HG03460 (cell line): Measurements from ENCODE around the gene ASTN2.
"Not testable (repeated sequence)": the region's sequence is repeated elsewhere in the genome, so short reads cannot be mapped to it uniquely, and the experiment has no call there.

Source experiments
- ATAC-seq: cut with Tn5 transposase; IDR thresholded peaks from one replicate; pipeline ENCODE4 v1.9.1; 2021; ENCODE audit not compliant: unreplicated experiment

The ASTN2 gene

DNA sequence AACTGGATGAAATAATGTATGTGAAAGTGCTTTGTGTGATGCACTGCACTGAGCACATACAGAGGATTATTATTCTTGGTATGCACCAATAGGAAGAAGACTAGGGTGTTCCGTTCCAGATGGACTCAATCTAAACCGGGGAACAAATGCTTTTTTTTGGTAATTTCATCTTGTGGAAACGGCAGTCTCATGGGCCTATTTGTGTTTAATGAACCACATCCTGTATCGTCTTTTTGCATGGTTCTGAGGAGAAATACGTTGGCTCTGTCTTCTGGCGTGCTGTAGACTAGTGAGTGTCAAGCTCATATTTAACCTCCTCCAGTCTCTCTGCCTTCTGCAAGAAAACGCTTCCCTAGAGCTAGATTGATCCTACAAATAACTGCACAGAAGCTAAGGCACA lies 697.7 kb downstream of the ASTN2 start:
- ATAC-seq: no peak

DNA sequence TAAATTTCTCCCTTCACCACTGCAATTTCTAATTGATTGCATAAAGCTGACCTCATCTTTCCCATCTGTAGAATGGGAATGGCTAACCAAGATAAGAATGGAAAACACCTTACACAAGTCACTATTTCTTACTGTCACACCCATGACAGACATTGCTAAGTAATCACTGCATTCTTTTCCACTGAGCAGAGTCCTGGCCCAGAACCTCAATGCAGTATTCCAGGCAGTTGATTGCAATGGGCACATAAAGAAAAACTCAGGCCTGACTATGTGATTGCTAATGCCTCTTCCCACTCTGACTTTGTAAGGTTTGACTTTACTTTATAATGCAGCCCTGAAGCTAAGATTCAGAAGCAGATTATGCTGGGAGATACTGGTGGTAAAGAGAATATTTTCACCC lies 698.4 kb downstream of the ASTN2 start:
- no peak for ATAC-seq

DNA sequence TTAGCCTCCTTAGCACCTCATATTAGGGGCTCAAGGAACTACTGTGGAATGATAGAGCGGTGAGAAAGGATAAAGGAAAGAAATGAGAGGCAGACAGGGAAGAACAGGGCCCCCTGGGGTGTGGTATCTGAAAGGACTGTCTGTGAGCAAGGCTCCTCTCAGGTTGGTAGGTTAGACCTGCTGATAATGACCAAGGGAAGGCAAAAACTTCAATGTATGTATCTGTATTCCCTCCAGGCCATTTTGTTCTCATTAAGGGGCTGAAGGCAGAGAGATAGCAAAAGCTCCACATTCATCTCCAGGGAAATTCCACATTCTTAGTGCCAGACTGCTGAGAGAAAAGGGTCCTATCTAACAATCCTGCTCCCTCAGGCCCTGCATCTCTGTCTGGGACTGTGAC lies 699.1 kb downstream of the ASTN2 start:
- no peak for ATAC-seq

DNA sequence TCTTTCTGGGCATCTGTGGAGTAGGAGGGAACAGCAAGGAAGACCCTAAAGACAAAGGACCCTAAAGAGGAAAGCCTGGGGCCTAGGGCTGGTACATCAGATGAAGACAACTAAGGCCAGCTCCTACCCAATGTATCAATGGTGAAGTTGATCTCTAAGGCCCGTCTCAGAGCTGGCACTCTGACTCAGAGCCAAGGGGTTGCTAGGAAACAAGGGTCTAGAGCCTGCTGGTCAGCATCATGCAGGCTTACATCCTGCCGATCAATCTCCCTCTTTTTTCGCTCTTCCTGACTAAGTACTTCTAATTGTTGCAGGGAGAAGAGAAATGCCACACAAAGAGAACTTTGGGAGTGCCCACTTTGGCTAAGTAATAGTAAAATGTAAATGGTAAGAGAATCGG lies 701.6 kb downstream of the ASTN2 start:
- no peak for ATAC-seq

DNA sequence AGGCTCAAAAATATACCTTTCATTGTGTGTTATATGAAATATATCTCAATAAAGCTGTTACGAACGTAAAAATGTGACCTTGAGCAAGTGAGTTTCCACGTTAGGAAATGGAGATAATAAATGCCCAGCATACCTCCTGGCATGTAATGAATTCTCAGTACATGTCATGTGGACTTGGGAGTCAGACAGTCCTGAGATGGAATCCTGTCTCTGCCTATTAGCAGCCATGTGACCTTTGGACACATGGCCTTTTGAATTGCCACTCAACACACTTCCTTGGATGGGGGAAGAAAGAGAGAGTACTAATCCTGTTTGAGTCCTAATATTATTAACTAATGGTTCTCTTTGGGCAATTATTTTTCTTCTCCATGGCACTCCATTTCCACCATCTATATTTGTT lies 702.1 kb downstream of the ASTN2 start:
- ATAC-seq: no peak

DNA sequence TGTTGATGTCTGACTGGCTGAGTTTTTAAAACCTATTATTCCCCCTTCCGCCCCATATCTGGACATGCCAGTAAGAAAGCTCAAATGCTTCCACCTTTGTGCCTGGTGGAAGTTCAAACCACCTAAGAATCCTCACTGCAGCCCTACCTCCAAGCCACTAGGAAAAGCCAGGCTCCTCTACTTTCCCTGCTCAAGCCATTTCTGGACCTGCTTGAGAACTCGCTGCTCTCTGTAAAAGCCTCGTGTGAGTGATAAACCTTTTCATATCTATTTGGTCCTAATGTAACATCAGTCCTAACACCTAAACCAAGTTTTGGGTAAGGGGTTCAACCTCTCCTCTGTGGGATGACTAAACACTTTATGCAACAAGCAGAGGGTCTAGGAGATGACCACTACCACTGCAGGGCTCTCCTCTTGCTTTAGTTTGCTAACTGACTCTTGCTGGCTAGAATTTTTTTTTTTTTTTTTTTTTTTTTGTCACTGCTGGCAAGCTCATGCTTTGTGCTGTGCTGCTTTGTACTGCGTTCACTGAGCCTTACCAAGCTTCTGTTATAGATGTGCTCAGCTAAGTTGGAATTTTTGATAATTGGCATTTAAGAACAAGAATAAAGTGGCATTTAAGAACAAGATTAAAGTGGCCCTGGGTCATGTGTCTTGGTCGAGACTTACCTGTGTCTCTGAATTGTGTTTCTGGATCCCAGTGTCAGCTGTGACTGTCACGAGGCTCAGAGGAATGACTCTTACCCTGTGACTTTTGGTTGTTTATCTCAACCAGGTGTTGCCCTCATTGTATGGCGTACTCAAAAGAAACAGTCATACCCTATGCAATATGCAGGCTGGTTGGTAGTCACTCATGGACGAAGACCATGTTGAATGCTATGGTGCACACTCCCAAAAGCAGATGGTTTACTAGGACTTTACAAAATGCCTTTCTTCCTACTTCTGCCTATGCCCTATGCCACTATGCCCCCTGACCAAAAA lies 708.3 kb downstream of the ASTN2 start:
- no peak for ATAC-seq

DNA sequence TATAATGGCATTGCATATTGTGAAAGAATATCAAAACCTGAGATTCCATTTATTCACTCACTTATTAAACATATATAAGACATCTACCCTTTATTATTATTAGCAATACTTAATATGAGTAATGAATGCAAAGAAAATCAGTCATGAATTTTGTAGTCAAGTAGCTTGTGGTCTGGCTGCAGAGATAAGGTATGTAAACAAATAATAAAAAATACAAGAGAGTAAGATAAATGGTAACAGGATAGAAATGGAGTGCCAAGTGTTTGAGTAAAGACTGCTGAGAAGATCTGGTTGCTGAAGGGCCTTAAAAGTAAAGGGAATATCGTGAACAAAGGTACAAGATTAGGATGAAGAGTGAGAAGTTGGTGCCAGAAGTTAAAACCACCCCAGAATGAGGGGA lies 709.3 kb downstream of the ASTN2 start:
- ATAC-seq: no peak

DNA sequence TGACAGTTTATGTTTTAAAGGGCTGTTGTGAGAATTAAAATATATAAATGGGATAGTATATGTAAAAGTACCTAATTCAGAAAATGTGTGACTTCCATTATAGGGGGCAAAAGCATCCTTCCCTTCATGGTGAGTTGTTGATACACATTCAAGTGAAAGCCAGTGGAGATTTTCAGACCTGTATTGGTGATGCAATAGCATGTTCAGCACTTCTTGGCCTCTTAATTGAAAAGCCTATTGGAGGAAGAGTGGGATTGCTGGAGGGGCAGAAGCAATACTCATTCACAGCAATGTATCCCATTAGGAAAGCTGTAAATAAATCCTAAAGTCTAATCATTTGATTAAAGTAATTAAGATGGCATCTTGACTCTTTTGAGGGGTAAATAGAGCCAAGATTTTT lies 710.4 kb downstream of the ASTN2 start:
- ATAC-seq: no peak

DNA sequence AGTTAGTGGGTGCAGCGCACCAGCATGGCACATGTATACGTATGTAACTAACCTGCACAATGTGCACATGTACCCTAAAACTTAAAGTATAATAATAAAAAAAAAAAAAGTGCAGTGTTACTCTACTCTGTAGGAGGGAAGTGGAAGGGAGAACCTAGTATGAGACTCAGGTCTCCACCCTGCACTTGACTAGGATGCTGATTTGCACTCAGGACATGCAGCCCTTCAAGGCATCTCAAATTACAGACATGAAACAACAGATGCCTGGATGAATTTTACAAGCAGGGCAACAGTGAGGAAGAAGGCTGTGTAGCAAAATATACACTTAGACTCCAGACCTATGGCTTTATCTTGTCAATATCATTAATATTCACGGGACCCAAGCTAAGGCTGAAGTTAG lies 711.2 kb downstream of the ASTN2 start:
- ATAC-seq: no peak

DNA sequence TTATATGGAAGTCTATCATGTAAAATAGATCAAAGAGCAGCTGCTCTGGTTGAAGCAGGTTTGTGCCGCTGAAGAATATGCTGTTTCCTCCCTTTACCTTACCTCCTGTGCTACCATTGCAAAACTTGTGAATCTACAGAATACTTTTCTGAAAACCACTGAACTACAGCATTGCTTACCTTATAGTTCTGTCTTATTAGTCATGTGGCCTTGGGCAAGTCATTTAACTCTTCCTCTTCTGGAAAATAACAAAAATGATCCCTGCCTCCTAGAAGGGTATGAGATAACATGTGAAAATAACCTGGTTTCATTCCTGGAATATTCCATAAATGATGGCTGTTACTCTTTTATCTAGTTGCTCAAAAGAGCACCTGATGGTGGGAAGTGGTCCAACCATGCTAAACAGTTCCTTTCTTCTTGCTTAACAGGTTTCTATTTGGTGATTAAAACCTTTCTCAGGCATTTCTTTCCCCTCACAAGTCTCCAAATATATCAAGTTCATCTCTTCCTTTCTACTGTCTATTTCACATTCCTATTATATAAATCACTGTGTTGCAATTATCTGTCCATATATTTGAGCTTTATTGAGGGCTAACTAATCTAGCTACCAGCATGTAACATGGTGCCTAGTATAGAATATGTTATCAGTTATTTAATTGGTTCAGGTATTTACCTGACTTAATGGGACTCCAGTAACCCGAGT lies 712.8 kb downstream of the ASTN2 start:
- ATAC-seq: no peak

DNA sequence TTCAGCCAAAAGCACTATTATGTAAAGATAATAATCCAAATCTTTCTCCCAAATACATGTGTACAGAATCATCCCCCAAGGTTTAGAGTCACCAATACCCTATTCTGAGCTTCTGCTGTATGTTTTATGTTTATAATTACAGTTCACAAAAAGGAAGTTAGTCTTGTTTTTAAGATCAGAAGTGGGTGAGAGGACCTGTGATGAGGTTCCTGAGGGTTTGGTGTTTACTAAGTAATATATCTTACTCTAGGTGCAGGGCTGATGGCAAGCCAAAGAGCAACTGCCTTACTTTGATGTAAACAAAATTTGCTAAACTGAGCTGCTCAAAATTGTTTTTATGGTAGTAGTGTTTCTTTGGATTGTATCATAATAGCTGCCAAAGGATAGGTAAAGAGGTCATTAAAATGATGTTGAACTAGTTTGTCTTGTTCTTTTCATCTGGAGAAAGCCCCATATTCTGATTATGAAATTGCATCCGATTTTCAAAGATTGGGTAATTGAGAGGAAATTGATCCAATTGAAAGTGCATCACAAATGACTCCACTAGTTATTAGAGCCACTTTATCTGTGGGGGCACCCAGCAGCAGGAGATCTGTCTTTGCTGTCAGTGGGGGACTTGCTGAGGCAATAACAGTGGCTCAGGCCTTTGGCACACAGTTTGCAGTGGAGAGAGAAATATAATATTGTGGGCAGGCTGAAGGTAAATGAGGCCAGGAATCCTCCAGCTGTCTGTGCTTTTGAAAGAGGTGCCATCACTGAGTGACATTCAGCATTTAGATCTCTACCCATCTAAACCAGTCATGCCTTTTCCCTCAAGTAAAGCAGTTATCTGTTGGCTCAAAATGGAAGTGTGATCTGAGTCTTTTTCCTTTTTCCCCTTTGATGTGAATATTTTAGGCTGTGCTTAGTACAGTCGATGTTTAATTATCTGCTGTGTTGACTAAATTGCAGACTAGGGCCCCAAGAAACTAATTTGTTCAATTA lies 713.7 kb downstream of the ASTN2 start:
- no peak for ATAC-seq

DNA sequence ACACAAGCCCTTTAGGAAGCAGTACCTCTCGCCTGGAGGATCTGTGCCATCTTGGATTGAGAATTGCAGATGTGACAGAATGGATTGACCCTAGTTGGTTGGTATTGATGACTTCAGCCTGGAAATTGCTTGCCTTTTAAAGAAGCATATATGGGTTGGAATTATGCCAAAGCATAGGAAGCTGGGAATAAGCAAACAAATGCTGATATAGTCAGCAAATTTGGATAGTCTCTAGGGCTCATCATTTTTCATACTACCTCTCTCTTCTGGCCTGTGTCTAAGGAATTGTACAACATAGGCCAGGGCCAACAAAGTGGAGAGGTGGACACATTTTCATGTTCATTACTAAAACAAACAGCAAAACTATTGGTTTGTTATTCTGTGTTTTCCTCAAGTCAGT lies 714.6 kb downstream of the ASTN2 start:
- ATAC-seq: no peak

DNA sequence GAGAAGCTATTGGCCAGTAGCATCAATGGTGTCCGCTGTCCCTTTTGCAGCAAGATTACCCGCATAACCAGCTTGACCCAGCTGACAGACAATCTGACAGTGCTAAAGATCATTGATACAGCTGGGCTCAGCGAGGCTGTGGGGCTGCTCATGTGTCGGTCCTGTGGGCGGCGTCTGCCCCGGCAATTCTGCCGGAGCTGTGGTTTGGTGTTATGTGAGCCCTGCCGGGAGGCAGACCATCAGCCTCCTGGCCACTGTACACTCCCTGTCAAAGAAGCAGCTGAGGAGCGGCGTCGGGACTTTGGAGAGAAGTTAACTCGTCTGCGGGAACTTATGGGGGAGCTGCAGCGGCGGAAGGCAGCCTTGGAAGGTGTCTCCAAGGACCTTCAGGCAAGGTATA lies 717.0 kb downstream of the ASTN2 start:
- ATAC-seq: no peak

DNA sequence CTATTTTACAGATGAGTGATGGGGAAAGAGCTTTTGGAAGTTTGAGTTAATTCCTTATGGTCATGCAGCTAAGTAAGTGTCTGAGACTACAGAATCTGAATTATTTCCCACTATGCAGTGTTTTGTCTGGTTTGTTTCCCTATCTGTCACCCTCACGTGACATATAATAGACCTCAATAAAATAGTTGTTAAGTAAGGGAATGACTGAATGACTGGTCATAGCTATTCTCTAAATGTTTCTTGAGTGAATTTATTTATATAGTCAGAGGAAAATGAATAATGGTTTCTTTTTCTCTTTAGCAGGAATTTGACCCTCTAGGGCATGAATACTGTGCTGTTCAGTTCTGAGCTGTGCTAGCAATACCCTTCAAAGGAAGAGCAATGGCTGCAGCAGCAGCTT lies 717.5 kb downstream of the ASTN2 start:
- no peak for ATAC-seq

DNA sequence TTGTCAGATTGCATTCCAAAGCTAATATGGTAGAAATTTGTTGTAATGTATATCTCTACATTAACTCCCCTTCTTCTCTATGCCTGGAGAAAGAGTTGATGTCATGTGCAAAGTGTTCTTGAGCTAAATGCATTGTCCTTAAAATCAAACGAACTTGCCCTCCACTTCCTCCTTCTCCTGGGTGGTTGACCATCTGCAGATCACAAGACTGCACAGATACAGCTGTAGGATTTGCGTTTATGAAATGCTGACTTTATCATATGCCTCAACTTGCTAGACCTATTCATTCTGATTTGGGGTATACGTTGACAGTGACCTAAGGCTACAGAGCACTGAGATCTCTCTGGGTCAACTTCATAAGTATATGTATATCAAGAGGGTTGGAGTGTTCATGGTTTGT lies 719.4 kb downstream of the ASTN2 start:
- no peak for ATAC-seq

DNA sequence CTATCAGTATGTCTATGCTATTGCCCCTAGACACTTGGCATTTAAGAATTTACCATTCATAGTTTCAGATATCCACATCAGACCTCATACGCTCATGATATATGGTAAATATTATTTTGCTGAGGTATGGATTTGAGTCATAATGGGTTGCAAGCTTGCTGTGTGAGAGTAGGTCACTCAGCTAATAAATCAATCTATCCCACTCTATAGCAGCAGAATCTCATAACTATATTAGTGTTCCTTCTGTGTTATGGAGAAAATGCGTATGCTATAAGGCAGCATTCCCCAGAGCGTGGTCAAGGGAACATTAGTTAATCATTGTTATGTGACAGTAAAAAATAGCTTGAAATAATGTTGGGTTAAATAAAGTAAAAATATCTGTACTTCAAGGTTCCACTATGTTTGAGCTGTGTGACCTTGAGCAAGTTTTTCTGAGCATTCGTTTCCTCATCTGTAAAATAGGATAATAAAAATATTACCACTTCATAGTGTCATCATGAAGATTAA lies 720.0 kb downstream of the ASTN2 start:
- ATAC-seq: no peak

DNA sequence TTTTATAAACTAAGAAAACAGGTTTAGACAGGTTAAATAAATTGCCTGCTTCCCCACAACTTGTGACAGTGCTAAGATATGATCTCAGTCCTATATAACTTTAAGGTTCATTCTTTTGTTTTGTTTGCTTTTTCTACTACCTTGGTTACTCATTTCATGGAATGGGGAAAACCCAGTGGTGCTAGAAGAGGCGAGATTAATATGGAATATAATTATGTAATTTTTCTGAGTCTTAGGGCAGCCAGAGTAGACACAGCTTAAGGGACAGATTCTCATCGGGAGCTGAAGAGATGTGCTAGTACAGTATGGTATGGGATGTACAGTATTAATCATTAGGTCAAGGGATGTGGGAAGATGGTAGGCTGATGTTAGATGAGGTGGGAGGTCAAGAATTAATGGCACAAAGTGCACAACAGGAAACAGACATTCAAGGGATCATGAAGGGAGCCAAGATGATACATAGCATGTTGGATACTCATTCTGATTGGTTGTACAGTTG lies 721.6 kb downstream of the ASTN2 start:
- ATAC-seq: no peak

DNA sequence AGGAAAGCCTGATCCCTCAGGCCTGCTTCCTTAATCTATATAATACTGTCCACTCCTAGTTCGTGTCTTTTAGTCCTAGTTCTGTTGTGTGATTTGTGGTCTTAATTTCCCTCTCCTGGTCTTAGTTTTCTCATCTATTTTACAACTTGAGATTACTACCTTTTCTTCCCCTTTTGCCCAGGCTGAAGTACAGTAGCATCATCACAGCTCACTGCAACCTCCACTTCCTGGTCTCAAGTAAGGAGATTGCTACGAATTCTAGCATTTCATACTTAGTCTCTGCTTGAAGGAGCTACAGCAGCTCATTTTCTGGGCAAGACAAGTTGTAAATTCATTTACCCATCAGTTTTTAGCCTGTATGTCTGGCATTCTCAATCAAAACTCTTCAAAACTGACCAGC lies 722.2 kb downstream of the ASTN2 start:
- no peak for ATAC-seq

DNA sequence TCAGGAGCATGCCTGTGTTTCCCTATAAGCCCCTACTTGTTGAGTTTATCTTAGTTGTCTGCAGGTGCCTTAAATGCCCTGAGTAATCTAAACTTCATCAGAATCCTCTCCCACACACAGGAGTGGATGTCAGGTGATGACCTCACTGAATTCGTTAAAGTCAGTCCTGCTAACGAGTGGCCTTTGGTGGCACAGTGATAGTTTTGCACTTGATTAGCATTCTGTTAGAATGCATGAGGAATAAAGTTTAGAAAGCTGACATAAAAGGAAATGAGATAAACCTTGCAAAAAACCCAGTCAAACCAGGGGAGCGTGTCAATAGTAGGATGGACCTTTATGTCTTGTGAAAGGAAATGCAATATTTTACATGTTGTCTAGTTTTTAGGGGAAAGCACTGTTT lies 723.2 kb downstream of the ASTN2 start:
- ATAC-seq: no peak

DNA sequence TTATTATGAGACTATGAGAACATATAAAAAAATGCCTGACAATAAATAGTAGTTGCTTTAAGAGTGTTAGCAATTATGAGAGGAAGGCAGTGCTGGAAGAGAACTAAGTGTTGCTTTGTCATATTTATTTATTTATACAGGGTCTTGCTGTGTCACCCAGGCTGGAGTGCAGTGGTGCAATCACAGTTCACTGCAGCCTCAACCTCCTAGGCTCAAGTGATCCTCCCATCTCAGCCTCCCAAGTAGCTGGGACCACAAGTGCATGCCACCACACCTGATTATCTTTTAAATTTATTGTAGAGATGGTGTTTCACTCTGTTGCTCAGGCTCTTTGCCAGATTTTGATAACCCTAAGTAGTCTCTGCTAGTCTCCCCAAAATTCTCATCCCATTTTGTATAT lies 724.1 kb downstream of the ASTN2 start:
- not testable (repeated sequence) for ATAC-seq
